Measurements from ENCODE around the gene NUCB1. TPM values are rescaled to one million over a fixed set of nuclear protein-coding genes. Genes with fewer than 3 reads are reported as not detected.

Gene NUCB1
- total and polyA plus RNA-seq, 2 donors, result 42.3 to 119 TPM

- peaks cover 10 to 37% of the 10 kb centered on the region in 2 donors for H3K27me3 ChIP-seq (ENCODE audit: control insufficient read depth in 2 of 2, insufficient read depth in 1 of 2, low read length in 1 of 2)
- H3K9me3 ChIP-seq (ENCODE audit: control insufficient read depth in 2 of 2, insufficient read depth in 1 of 2, low read length in 1 of 2), result no peaks in the 10 kb centered on the region
- no peak overlapping the region for H3K27ac ChIP-seq (ENCODE audit: low read depth in 1 of 2, low read length in 1 of 2)
- no peak overlapping the region for H3K4me3 ChIP-seq (ENCODE audit: low read length in 2 of 2)
- DNase-seq (ENCODE audit: low read depth in 6 of 9, low spot score in 9 of 9), result no peak
- H3K4me1 ChIP-seq (ENCODE audit: control insufficient read depth in 2 of 2, insufficient read depth in 2 of 2, low read length in 2 of 2), result peaks cover 0 to 14% of the 10 kb centered on the region in 2 donors
- WGBS, result 90% methylated on average over 19 of the region's 19 CpGs
- no peaks in the 10 kb centered on the region for H3K36me3 ChIP-seq (ENCODE audit: control insufficient read depth in 2 of 2, insufficient read depth in 2 of 2, low read length in 1 of 2)
Measured at GRCh38 chr19:48934837-48935236, 34.7 kb downstream of the NUCB1 start.

DNA sequence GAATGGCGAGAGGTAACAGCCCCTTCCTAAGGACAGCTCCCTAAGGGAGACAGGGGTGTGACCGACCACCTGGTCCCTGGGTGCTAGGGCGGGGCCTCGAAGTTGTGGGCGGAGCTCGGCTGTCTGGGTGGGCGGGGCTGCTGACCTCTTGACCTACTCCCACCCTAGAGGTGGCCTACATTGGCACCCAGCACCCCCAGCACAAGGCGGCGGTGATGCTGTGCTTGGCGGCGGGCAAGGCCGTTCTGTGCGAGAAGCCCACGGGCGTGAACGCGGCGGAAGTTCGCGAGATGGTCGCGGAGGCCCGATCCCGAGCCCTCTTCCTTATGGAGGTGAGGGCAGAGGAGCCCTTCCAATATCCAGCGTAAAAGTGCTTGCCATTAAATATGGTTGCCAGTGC, 35.8 kb downstream of the NUCB1 start:
- Histone ChIP-seq H3K4me3 (ENCODE audit: low read length in 2 of 2) (no peak overlapping the region), H3K9me3 (ENCODE audit: control insufficient read depth in 2 of 2, insufficient read depth in 1 of 2, low read length in 1 of 2) (peaks cover 0 to 8% of the 10 kb centered on the region in 2 donors), H3K27me3 (ENCODE audit: control insufficient read depth in 2 of 2, insufficient read depth in 1 of 2, low read length in 1 of 2) (peaks cover 10 to 37% of the 10 kb centered on the region in 2 donors), H3K4me1 (ENCODE audit: control insufficient read depth in 2 of 2, insufficient read depth in 2 of 2, low read length in 2 of 2) (peaks cover 0 to 14% of the 10 kb centered on the region in 2 donors), H3K36me3 (ENCODE audit: control insufficient read depth in 2 of 2, insufficient read depth in 2 of 2, low read length in 1 of 2) (no peaks in the 10 kb centered on the region), H3K27ac (ENCODE audit: low read depth in 1 of 2, low read length in 1 of 2) (no peak overlapping the region)
- 99% methylated on average over 25 of the region's 25 CpGs for WGBS
- DNase-seq (ENCODE audit: low read depth in 6 of 9, low spot score in 9 of 9), result no peak

DNA sequence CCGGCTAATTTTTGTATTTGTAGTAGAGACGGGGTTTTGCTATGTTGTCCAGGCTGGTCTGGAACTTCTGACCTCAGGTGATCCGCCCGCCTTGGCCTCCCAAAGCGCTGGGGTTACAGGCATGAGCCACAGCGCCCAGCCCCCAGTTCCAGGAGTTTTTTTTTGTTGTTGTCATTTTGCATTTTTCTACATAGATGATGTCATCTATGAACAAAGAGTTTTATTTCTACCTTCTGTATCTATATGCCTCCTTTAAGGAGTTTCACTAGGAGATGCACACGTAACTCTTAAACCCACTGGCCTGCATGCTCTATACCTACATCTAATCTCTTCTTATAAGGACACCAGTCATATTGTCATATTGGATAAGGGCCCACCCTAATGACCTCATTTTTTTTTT, 38.1 kb downstream of the NUCB1 start:
- Histone ChIP-seq H3K4me3 (ENCODE audit: low read length in 2 of 2) (no peak overlapping the region), H3K4me1 (ENCODE audit: control insufficient read depth in 2 of 2, insufficient read depth in 2 of 2, low read length in 2 of 2) (peaks cover 0 to 10% of the 10 kb centered on the region in 2 donors), H3K9me3 (ENCODE audit: control insufficient read depth in 2 of 2, insufficient read depth in 1 of 2, low read length in 1 of 2) (peaks cover 1 to 10% of the 10 kb centered on the region in 2 donors), H3K36me3 (ENCODE audit: control insufficient read depth in 2 of 2, insufficient read depth in 2 of 2, low read length in 1 of 2) (no peaks in the 10 kb centered on the region), H3K27ac (ENCODE audit: low read depth in 1 of 2, low read length in 1 of 2) (no peak overlapping the region), H3K27me3 (ENCODE audit: control insufficient read depth in 2 of 2, insufficient read depth in 1 of 2, low read length in 1 of 2) (peaks cover 3 to 15% of the 10 kb centered on the region in 2 donors)
- WGBS, result 82% methylated on average over 7 of the region's 7 CpGs
- DNase-seq (ENCODE audit: low read depth in 6 of 9, low spot score in 9 of 9), result no peak

- no peaks in the 10 kb centered on the region for H3K36me3 ChIP-seq (ENCODE audit: control insufficient read depth in 2 of 2, insufficient read depth in 2 of 2, low read length in 1 of 2)
- 98% methylated on average over 5 of the region's 5 CpGs for WGBS
- DNase-seq (ENCODE audit: low read depth in 6 of 9, low spot score in 9 of 9), result no peak
- H3K27ac ChIP-seq (ENCODE audit: low read depth in 1 of 2, low read length in 1 of 2), result no peak overlapping the region
- peaks cover 1 to 10% of the 10 kb centered on the region in 2 donors for H3K9me3 ChIP-seq (ENCODE audit: control insufficient read depth in 2 of 2, insufficient read depth in 1 of 2, low read length in 1 of 2)
- H3K27me3 ChIP-seq (ENCODE audit: control insufficient read depth in 2 of 2, insufficient read depth in 1 of 2, low read length in 1 of 2), result no peaks in the 10 kb centered on the region
- H3K4me3 ChIP-seq (ENCODE audit: low read length in 2 of 2), result no peak overlapping the region
- no peaks in the 10 kb centered on the region for H3K4me1 ChIP-seq (ENCODE audit: control insufficient read depth in 2 of 2, insufficient read depth in 2 of 2, low read length in 2 of 2)
Measured at GRCh38 chr19:48940902-48941301, 40.8 kb downstream of the NUCB1 start.

DNA sequence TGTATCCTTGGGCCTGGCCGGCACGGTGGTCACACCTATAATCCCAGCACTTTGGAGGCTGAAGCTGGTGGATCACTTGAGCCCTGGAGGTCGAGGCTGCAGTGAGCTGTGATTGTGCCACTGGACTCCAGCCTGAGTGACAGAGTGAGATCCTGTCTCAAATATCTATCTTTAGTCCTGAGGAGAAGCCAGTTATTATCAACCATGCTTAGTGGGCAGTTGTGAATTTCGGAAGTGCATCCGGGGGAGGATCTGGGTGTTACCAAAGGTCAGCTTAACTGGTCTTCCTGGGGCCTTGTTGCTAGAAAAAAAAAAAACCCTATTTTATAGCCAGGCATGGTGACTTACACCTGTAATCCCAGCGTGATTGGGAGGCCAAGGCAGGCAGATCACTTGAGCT, 43.0 kb downstream of the NUCB1 start:
- Histone ChIP-seq H3K36me3 (ENCODE audit: control insufficient read depth in 2 of 2, insufficient read depth in 2 of 2, low read length in 1 of 2) (no peaks in the 10 kb centered on the region), H3K27me3 (ENCODE audit: control insufficient read depth in 2 of 2, insufficient read depth in 1 of 2, low read length in 1 of 2) (no peaks in the 10 kb centered on the region), H3K4me3 (ENCODE audit: low read length in 2 of 2) (no peak overlapping the region), H3K4me1 (ENCODE audit: control insufficient read depth in 2 of 2, insufficient read depth in 2 of 2, low read length in 2 of 2) (no peaks in the 10 kb centered on the region), H3K27ac (ENCODE audit: low read depth in 1 of 2, low read length in 1 of 2) (no peak overlapping the region), H3K9me3 (ENCODE audit: control insufficient read depth in 2 of 2, insufficient read depth in 1 of 2, low read length in 1 of 2) (peaks cover 3 to 32% of the 10 kb centered on the region in 2 donors)
- no peak for DNase-seq (ENCODE audit: low read depth in 6 of 9, low spot score in 9 of 9)
- 98% methylated on average over 6 of the region's 6 CpGs for WGBS

- DNase-seq (ENCODE audit: low read depth in 6 of 9, low spot score in 9 of 9), result no peak
- Histone ChIP-seq H3K4me3 (ENCODE audit: low read length in 2 of 2) (no peak overlapping the region), H3K36me3 (ENCODE audit: control insufficient read depth in 2 of 2, insufficient read depth in 2 of 2, low read length in 1 of 2) (no peaks in the 10 kb centered on the region), H3K4me1 (ENCODE audit: control insufficient read depth in 2 of 2, insufficient read depth in 2 of 2, low read length in 2 of 2) (no peaks in the 10 kb centered on the region), H3K27me3 (ENCODE audit: control insufficient read depth in 2 of 2, insufficient read depth in 1 of 2, low read length in 1 of 2) (no peaks in the 10 kb centered on the region), H3K27ac (ENCODE audit: low read depth in 1 of 2, low read length in 1 of 2) (no peak overlapping the region), H3K9me3 (ENCODE audit: control insufficient read depth in 2 of 2, insufficient read depth in 1 of 2, low read length in 1 of 2) (peaks cover 3 to 31% of the 10 kb centered on the region in 2 donors)
- 95% methylated on average over 5 of the region's 5 CpGs for WGBS
Measured at GRCh38 chr19:48945415-48945814, 45.3 kb downstream of the NUCB1 start.

- Histone ChIP-seq H3K27me3 (ENCODE audit: control insufficient read depth in 2 of 2, insufficient read depth in 1 of 2, low read length in 1 of 2) (no peaks in the 10 kb centered on the region), H3K4me3 (ENCODE audit: low read length in 2 of 2) (no peak overlapping the region), H3K9me3 (ENCODE audit: control insufficient read depth in 2 of 2, insufficient read depth in 1 of 2, low read length in 1 of 2) (peaks cover 3 to 27% of the 10 kb centered on the region in 2 donors), H3K36me3 (ENCODE audit: control insufficient read depth in 2 of 2, insufficient read depth in 2 of 2, low read length in 1 of 2) (no peaks in the 10 kb centered on the region), H3K4me1 (ENCODE audit: control insufficient read depth in 2 of 2, insufficient read depth in 2 of 2, low read length in 2 of 2) (no peaks in the 10 kb centered on the region), H3K27ac (ENCODE audit: low read depth in 1 of 2, low read length in 1 of 2) (no peak overlapping the region)
- 97% methylated on average over 2 of the region's 2 CpGs for WGBS
- no peak for DNase-seq (ENCODE audit: low read depth in 6 of 9, low spot score in 9 of 9)
Measured at GRCh38 chr19:48945817-48946216, 45.7 kb downstream of the NUCB1 start.

- Histone ChIP-seq H3K4me3 (ENCODE audit: low read length in 2 of 2) (no peak overlapping the region), H3K27ac (ENCODE audit: low read depth in 1 of 2, low read length in 1 of 2) (no peak overlapping the region), H3K27me3 (ENCODE audit: control insufficient read depth in 2 of 2, insufficient read depth in 1 of 2, low read length in 1 of 2) (no peaks in the 10 kb centered on the region), H3K4me1 (ENCODE audit: control insufficient read depth in 2 of 2, insufficient read depth in 2 of 2, low read length in 2 of 2) (no peaks in the 10 kb centered on the region), H3K9me3 (ENCODE audit: control insufficient read depth in 2 of 2, insufficient read depth in 1 of 2, low read length in 1 of 2) (peaks cover 1 to 24% of the 10 kb centered on the region in 2 donors), H3K36me3 (ENCODE audit: control insufficient read depth in 2 of 2, insufficient read depth in 2 of 2, low read length in 1 of 2) (no peaks in the 10 kb centered on the region)
- 80% methylated on average over 9 of the region's 9 CpGs for WGBS
- no peak for DNase-seq (ENCODE audit: low read depth in 6 of 9, low spot score in 9 of 9)
Measured at GRCh38 chr19:48946463-48947257, 46.5 kb downstream of the NUCB1 start.

DNA sequence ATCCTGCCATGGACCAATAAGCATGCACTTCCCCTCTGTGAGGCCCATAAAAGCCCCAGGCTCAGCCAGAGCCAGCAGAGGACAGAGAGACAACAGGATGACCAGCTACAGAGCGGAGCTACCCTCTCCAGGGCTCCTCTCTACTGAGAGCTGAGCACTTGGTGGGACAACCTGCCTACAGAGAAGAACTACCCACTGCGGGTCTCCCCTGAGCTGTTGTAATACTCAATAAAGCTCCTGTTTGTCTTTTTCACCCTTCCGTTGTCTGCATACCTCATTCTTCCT, 47.1 kb downstream of the NUCB1 start:
- Histone ChIP-seq H3K9me3 (ENCODE audit: control insufficient read depth in 2 of 2, insufficient read depth in 1 of 2, low read length in 1 of 2) (peaks cover 1 to 24% of the 10 kb centered on the region in 2 donors), H3K27me3 (ENCODE audit: control insufficient read depth in 2 of 2, insufficient read depth in 1 of 2, low read length in 1 of 2) (no peaks in the 10 kb centered on the region), H3K36me3 (ENCODE audit: control insufficient read depth in 2 of 2, insufficient read depth in 2 of 2, low read length in 1 of 2) (no peaks in the 10 kb centered on the region), H3K4me1 (ENCODE audit: control insufficient read depth in 2 of 2, insufficient read depth in 2 of 2, low read length in 2 of 2) (no peaks in the 10 kb centered on the region), H3K27ac (ENCODE audit: low read depth in 1 of 2, low read length in 1 of 2) (no peak overlapping the region), H3K4me3 (ENCODE audit: low read length in 2 of 2) (no peak overlapping the region)
- 96% methylated on average over 3 of the region's 3 CpGs for WGBS
- no peak for DNase-seq (ENCODE audit: low read depth in 6 of 9, low spot score in 9 of 9)
